GM18526 (cell line): ENCODE measurements around the gene GJA3.

ENCODE experiments used
- POLR2A ChIP-seq: IDR thresholded peaks from 3 replicates; pipeline ENCODE4 v1.6.1; 2011; ENCODE audit not compliant: insufficient read length; ENCODE audit errors: extremely low read depth

GJA3 gene

GRCh38 chr13:20130012-20130411 is 30.8 kb downstream of the GJA3 start:
- no peak for TF ChIP-seq POLR2A

GRCh38 chr13:20129076-20129475 is 31.8 kb downstream of the GJA3 start:
- no peak for TF ChIP-seq POLR2A

DNA sequence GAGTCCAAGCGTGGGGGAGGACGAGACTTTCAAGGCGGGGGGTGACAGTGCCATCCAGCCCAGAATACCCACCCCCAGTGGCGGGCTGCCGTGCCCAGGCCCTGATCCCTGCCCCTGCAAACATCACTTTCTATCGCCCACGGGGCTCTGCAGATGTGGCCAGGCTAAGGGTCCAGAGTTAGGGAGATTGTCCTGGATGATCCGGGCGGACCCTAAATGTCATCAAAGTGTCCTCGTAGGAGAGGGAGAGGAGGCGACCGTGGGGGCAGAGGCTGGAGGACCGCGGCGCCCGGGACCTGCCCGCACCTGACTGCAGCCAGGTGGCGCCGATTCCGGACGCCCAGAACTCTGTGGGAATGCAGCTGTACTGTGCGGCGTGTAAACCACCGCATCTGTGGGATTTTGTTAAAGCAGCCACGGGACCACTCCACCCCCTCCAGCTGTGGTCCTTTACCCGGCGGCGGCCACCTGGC is 32.4 kb downstream of the GJA3 start:
- no peak for TF ChIP-seq POLR2A

GRCh38 chr13:20127562-20128458 is 33.0 kb downstream of the GJA3 start:
- TF ChIP-seq POLR2A = peak; percentile 45

GRCh38 chr13:20127262-20127561 is 33.6 kb downstream of the GJA3 start:
- no peak for TF ChIP-seq POLR2A

DNA sequence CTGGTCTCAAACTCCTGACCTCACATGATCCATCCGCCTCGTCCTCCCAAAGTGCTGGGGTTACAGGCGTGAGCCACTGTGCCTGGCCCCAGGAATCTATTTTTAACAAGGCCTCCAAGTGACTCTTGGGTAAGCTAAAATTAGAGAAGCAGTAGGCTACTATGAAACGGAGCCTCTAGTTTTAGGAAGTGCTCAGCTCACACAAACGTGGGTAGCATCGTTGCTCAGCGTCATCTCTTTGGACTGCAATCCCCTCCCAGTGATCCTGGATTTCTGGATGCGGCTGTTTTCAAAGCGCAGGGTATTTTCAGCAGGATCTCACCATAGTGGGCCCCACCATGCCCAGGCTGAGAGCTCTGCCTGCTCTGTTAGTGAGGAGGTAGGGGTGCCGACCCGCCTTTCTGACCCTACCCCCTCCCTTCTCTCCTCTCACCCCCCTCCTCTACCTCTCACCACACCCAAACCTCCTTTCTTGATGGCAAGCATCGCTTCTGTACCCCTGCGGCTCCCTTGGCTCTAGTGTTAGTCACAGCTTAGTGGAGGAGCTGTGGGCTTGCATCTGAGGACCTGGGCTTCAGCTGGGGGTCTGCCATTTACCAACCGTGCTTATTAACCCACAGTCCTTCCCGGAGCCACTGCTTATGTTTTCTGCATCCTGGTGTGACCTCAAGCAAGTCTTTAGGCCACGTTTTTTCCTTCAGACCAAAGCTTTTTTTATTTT is 34.2 kb downstream of the GJA3 start:
- TF ChIP-seq POLR2A = no peak

DNA sequence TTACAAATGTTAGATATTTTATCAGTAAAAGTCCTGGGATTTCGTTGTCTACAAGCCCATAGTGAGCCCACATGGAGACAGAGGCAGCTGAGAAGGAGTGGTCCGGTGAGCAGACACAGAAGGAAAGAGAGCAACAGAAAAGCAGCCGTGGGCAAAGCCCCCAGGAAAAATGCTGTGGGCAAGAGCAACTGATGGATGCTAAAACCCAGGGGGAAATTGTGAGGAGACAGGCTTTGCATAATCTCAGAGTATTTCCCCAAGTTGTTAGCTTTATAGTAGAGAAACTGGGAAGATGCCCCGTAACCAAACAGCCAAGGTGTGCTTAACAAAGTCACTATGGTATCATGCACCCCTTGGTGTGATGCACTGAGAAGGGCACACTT is 35.1 kb downstream of the GJA3 start:
- TF ChIP-seq POLR2A = no peak

GRCh38 chr13:20125129-20125782 is 35.6 kb downstream of the GJA3 start:
- TF ChIP-seq POLR2A = no peak

DNA sequence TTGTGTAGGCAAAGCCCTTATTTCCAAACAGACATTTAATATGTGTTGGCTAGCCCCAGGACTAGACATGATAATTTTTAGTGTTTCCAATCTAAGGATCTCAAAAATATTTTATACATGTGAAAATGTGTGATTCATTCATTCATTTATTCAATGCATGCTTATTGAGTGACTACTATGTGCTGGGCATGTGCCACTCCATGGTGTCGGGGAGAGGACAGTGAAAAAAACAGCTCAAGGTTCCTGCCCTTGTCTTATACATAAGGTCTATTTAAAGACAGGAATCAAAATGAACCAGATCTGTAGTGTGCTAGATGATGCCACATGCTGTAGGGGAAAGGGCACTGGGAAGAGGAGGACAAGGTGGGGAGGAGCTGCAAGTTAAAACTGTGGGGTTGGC is 36.5 kb downstream of the GJA3 start:
- TF ChIP-seq POLR2A = no peak

DNA sequence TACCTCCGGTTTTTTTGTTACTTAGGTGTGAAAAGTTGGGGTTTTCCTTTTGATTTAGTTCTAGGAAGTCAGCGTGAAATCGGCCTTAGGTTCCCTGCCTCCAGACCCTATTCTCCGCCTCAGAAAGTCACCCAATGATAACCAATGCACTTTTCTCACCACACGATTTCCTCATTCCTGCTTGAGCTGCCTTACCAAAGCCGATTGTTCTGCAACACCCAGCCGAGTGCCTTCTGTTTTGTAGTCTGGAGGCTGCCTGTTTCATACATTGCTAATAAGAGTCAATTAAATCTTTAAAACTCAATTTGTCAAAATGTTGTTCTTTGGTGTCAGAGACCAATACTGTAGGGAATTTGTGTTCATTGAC is 39.7 kb downstream of the GJA3 start:
- TF ChIP-seq POLR2A = no peak

GRCh38 chr13:20119960-20120359 is 40.9 kb downstream of the GJA3 start:
- no peak for TF ChIP-seq POLR2A

- TF ChIP-seq POLR2A = no peak
Observed at GRCh38 chr13:20118268-20119140, 42.3 kb downstream of the GJA3 start.

GRCh38 chr13:20116213-20116612 is 44.6 kb downstream of the GJA3 start:
- TF ChIP-seq POLR2A = no peak

DNA sequence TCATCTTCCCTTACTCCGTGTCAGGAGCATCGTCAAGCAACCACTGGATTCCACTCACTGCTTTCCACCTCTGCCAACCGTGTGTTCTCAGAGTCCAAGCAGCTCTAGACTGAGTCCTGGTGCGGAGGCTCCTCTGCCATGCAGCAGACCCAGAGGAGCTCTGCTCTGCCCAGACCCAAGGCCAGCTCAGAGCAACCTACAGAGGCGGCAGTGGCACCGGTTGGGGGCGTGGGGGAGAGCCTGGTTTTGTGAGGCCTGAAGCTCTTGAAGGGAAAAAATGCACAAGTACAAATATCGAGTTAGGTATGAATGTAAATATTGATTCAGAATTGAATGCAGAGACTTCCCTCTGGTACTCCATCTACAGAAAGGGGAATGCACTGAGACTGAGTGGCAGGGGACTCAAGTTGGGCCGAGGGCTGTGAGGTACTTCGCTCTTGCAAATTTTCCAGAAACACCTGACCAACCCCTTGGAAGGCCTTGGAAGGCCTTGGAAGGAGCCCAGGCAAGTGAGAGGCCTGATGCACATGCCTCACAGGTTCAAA is 46.7 kb downstream of the GJA3 start:
- no peak for TF ChIP-seq POLR2A

DNA sequence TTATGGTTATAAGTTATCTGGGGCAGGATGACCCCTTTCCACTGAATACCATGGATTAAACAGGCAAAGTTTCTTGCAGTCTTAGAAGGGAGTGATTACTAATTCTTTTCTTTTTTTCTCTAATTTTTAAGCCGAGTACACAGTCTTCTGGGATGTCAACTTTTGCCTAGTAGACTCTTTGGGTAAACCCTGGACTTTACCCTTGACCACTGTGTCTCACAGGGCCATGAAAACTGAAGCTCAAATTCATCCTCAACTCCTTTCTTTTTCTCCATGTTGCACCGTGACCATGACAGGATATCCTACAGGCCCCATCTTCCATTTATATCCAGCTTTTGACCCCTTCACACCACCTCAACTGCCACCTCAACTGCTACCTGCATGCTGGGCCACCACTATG is 51.8 kb downstream of the GJA3 start:
- no peak for TF ChIP-seq POLR2A
